Body of pancreas (tissue), 4 donors: ENCODE results near the gene ADPGK.

Experiments used
- CTCF ChIP-seq, 7 experiments: fragments of 450-650 bp in 4 of 7; fragments of 200-600 bp in 3 of 7; sonication (generic) in 3 of 7; IDR thresholded peaks; one replicate each; pipeline ENCODE4 v1.5.1; 2016 to 2019; ENCODE audit warnings: antibody characterized with exemption in 7 of 7
- POLR2A ChIP-seq, 3 donors: fragments of 450-650 bp; IDR thresholded peaks; one replicate each; pipeline ENCODE4 v1.6.1; 2016; ENCODE audit warnings: antibody characterized with exemption in 3 of 3, mild to moderate bottlenecking in 2 of 3

DNA sequence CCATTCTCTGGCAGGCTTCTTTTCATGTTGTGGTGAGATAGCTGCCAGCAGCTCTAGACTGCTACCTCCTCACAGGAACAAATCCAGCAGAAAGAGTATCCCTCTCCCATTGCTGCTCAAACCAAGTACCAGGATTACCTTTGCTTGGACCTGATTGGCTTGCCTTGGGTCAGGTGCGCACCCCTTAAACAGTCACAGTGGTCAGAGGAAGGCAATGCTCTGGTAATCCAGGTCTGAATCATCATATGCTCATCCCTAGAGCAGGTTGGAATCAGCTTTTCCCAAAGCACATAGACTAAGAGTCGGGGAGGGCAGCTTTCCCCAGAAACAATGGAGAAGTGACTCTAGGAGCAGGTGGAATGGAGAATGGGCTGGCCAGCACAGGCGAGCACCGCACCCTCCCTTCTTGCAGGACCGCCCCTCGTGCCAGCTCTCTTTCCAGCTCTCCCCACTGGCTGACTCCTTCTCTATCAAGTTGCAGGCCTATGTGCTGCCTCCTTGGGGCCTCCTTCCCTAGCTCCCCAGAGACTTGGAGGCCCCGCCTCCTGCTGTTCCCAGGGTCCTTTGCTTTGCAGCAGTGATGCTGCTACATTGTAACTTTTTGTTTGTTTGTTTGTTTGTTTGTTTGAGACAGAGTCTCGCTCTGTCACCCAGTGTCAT is 29.9 kb upstream of the ADPGK start:
- no peak for TF ChIP-seq CTCF (IDR thresholded peaks at IDR 0.05)
- TF ChIP-seq POLR2A (IDR thresholded peaks at IDR 0.05): no peak
